H1 (cell line): ENCODE data around the gene NHS. TPM values are rescaled to one million over a fixed set of nuclear protein-coding genes. Genes with fewer than 3 reads are reported as not detected.

ENCODE experiments used
- CTCF ChIA-PET: fragments of 300-600 bp; sonication (Branson Sonifier 250); formaldehyde crosslinking; loops from one replicate; lab custom pipeline; 2021; ENCODE audit not compliant: partially characterized antibody; lab: Charles Lee
- POLR2A ChIA-PET: fragments of 300-600 bp; sonication (Branson Sonifier 250); formaldehyde crosslinking; loops from one replicate; lab custom pipeline; 2021; ENCODE audit warnings: inconsistent platforms; ENCODE audit not compliant: partially characterized antibody; lab: Charles Lee
- DNase-seq, 2 experiments: peaks; one replicate each; pipeline versions ENCODE4 v3.0.0 to v3.0.0-alpha.2; 2010 to 2022; ENCODE audit warnings: low spot score in 2 of 2, low read depth in 1 of 2, mixed read lengths in 1 of 2
- FAIRE-seq: peaks from 2 replicates; lab custom pipeline; 2011; peaks lifted over from hg19 to GRCh38; lab: Jason Lieb, UNC
- H2AFZ ChIP-seq: 2 replicates; pipeline ENCODE4 v1.8.1; 2012; ENCODE audit warnings: low read length, inconsistent platforms
- H2AK5ac ChIP-seq: 2 replicates; pipeline ENCODE4 v1.6.1; 2013; ENCODE audit warnings: low read depth, low read length
- H2BK120ac ChIP-seq: replicated peaks from 2 replicates; pipeline ENCODE3; 2013; ENCODE audit warnings: low read depth, low read length, inconsistent platforms
- H2BK12ac ChIP-seq: 2 replicates; pipeline ENCODE4 v1.6.1; 2013; ENCODE audit warnings: low read depth, low read length
- H2BK15ac ChIP-seq: 2 replicates; pipeline ENCODE4 v1.6.1; 2013; ENCODE audit warnings: low read length
- H2BK20ac ChIP-seq: 2 replicates; pipeline ENCODE4 v1.6.1; 2013; ENCODE audit warnings: low read length
- H2BK5ac ChIP-seq: 2 replicates; pipeline ENCODE4 v1.6.1; 2013; ENCODE audit warnings: low read depth, low read length
- H3K14ac ChIP-seq: 2 replicates; pipeline ENCODE4 v1.6.1; 2013; ENCODE audit warnings: inconsistent platforms; ENCODE audit not compliant: insufficient read length
- H3K18ac ChIP-seq: 2 replicates; pipeline ENCODE4 v1.6.1; 2013; ENCODE audit warnings: low read length; ENCODE audit errors: extremely low read depth
- H3K23ac ChIP-seq: 2 replicates; pipeline ENCODE4 v1.6.1; 2013; ENCODE audit warnings: inconsistent platforms; ENCODE audit not compliant: insufficient read length
- H3K23me2 ChIP-seq: 2 replicates; pipeline ENCODE4 v1.6.1; 2013; ENCODE audit warnings: low read depth, low read length
- H3K27ac ChIP-seq: 2 replicates; pipeline ENCODE4 v1.6.1; 2011; ENCODE audit warnings: low read depth, low read length, inconsistent platforms
- H3K27me3 ChIP-seq, 4 experiments: replicated peaks in 1 of 4; 1 replicate in 1 of 4; 2 replicates in 3 of 4; pipeline versions ENCODE4 v1.6.1 to v1.8.1; 2011 to 2013; ENCODE audit warnings: low read length in 3 of 4, mild to moderate bottlenecking in 3 of 4, inconsistent platforms in 2 of 4, mixed read lengths in 2 of 4, moderate library complexity in 1 of 4; ENCODE audit not compliant: control insufficient read depth in 3 of 4, insufficient read depth in 3 of 4; ENCODE audit errors: extremely low read depth in 1 of 4
- H3K36me3 ChIP-seq, 4 experiments: 2 replicates each; pipeline versions ENCODE4 v1.6.1 to v1.8.1; 2011 to 2013; ENCODE audit warnings: mild to moderate bottlenecking in 4 of 4, low read length in 3 of 4, moderate library complexity in 2 of 4, control low read depth in 1 of 4, inconsistent platforms in 1 of 4; ENCODE audit not compliant: insufficient read depth in 4 of 4, control insufficient read depth in 2 of 4
- H3K4ac ChIP-seq: replicated peaks from 2 replicates; pipeline ENCODE3; 2013; ENCODE audit warnings: low read length, low read depth, mixed read lengths, inconsistent platforms; ENCODE audit not compliant: insufficient read length
- H3K4me1 ChIP-seq, 4 experiments: replicated peaks in 1 of 4; 1 replicate in 1 of 4; 2 replicates in 3 of 4; pipeline versions ENCODE4 v1.6.1 to v1.8.1; 2011 to 2013; ENCODE audit warnings: low read length in 3 of 4, inconsistent platforms in 2 of 4, mixed read lengths in 1 of 4; ENCODE audit not compliant: insufficient read depth in 4 of 4, control insufficient read depth in 3 of 4
- H3K4me2 ChIP-seq, 2 experiments: 2 replicates each; pipeline versions ENCODE4 v1.6.1 to v1.8.1; 2011 to 2013; ENCODE audit warnings: low read depth in 2 of 2, low read length in 2 of 2, control low read depth in 1 of 2, inconsistent platforms in 1 of 2, mild to moderate bottlenecking in 1 of 2; ENCODE audit not compliant: insufficient read depth in 1 of 2
- H3K4me3 ChIP-seq, 4 experiments: fragments of 200-600, 300-600 bp in 1 of 4; sonication (generic), shearing (Covaris generic), sonication (Bioruptor Twin) in 1 of 4; 2 replicates each; pipeline versions ENCODE4 v1.5.1 to v1.8.1; 2011 to 2016; ENCODE audit warnings: low read length in 4 of 4, low read depth in 3 of 4, control low read depth in 2 of 4, inconsistent platforms in 2 of 4, mild to moderate bottlenecking in 2 of 4, mixed read lengths in 1 of 4, moderate library complexity in 1 of 4; ENCODE audit not compliant: insufficient read depth in 2 of 4; ENCODE audit errors: extremely low read depth in 1 of 4
- H3K56ac ChIP-seq: replicated peaks from 2 replicates; pipeline ENCODE3; 2013; ENCODE audit warnings: low read depth, mild to moderate bottlenecking, mixed read lengths, low read length, inconsistent platforms; ENCODE audit not compliant: insufficient read length
- H3K79me1 ChIP-seq: 2 replicates; pipeline ENCODE4 v1.6.1; 2013; ENCODE audit warnings: low read depth, low read length, control low read depth
- H3K79me2 ChIP-seq, 2 experiments: 2 replicates each; pipeline versions ENCODE4 v1.6.1 to v1.8.1; 2012 to 2013; ENCODE audit warnings: low read length in 2 of 2, mild to moderate bottlenecking in 2 of 2, inconsistent platforms in 1 of 2; ENCODE audit not compliant: insufficient read depth in 2 of 2, control insufficient read depth in 1 of 2
- H3K9ac ChIP-seq, 4 experiments: replicated peaks in 1 of 4; 1 replicate in 1 of 4; 2 replicates in 3 of 4; pipeline versions ENCODE4 v1.6.1 to v1.8.1; 2011 to 2013; ENCODE audit warnings: low read depth in 3 of 4, low read length in 3 of 4, control low read depth in 2 of 4, mild to moderate bottlenecking in 2 of 4, moderate library complexity in 2 of 4, inconsistent platforms in 1 of 4; ENCODE audit errors: extremely low read depth in 1 of 4
- H3K9me3 ChIP-seq, 2 experiments: 2 replicates each; pipeline versions ENCODE4 v1.6.1 to v1.8.1; 2012 to 2013; ENCODE audit warnings: mild to moderate bottlenecking in 2 of 2, moderate library complexity in 2 of 2, control low read depth in 1 of 2, inconsistent platforms in 1 of 2, low read depth in 1 of 2, low read length in 1 of 2, mixed read lengths in 1 of 2; ENCODE audit not compliant: insufficient read depth in 2 of 2
- H4K20me1 ChIP-seq, 2 experiments: replicated peaks in 1 of 2; 2 replicates each; pipeline versions ENCODE3 to v1.8.1; 2011 to 2013; ENCODE audit warnings: inconsistent platforms in 2 of 2, low read length in 2 of 2, mild to moderate bottlenecking in 1 of 2; ENCODE audit not compliant: insufficient read depth in 2 of 2, control insufficient read depth in 1 of 2
- H4K5ac ChIP-seq: 2 replicates; pipeline ENCODE4 v1.6.1; 2013; ENCODE audit warnings: low read length, low read depth, mixed read lengths, inconsistent platforms; ENCODE audit not compliant: insufficient read length
- H4K8ac ChIP-seq: 2 replicates; pipeline ENCODE4 v1.8.0; 2013; ENCODE audit warnings: mild to moderate bottlenecking, moderate library complexity, low read length, inconsistent platforms; ENCODE audit not compliant: insufficient read depth; ENCODE audit errors: extremely low read depth
- H4K91ac ChIP-seq: replicated peaks from 2 replicates; pipeline ENCODE3; 2013; ENCODE audit warnings: low read length, mixed read lengths, inconsistent platforms; ENCODE audit not compliant: insufficient read length
- ATF3 ChIP-seq: IDR thresholded peaks from 2 replicates; pipeline ENCODE4 v1.6.1; 2011; ENCODE audit warnings: low read depth, mild to moderate bottlenecking, low read length; ENCODE audit not compliant: insufficient read depth
- BRCA1 ChIP-seq: IDR thresholded peaks from 2 replicates; pipeline ENCODE4 v1.6.1; 2012; ENCODE audit warnings: low read depth, low read length, improper control_type of control experiment
- CEBPB ChIP-seq: IDR thresholded peaks from 2 replicates; pipeline ENCODE4 v1.6.1; 2012; ENCODE audit warnings: low read depth, low read length
- CTBP2 ChIP-seq: IDR thresholded peaks from 2 replicates; pipeline ENCODE4 v1.7.0; 2011; ENCODE audit warnings: borderline replicate concordance, mild to moderate bottlenecking, moderate library complexity, mixed read lengths, low read length; ENCODE audit not compliant: insufficient read depth, insufficient read length
- GABPA ChIP-seq: IDR thresholded peaks from 2 replicates; pipeline ENCODE4 v1.6.1; 2011; ENCODE audit warnings: mild to moderate bottlenecking, low read length, moderate library complexity, borderline replicate concordance; ENCODE audit not compliant: insufficient read depth
- POLR2AphosphoS5 ChIP-seq: IDR thresholded peaks from 2 replicates; pipeline ENCODE4 v1.6.1; 2011; ENCODE audit warnings: low read depth, low read length
- TAF1 ChIP-seq: IDR thresholded peaks from 2 replicates; pipeline ENCODE4 v1.6.1; 2011; ENCODE audit warnings: mild to moderate bottlenecking, low read depth, low read length
- TCF12 ChIP-seq: IDR thresholded peaks from 2 replicates; pipeline ENCODE4 v1.6.1; 2011; ENCODE audit warnings: low read depth, mild to moderate bottlenecking, low read length
- USF2 ChIP-seq: IDR thresholded peaks from 2 replicates; pipeline ENCODE4 v1.6.1; 2011; ENCODE audit warnings: low read length, improper control_type of control experiment
- WGBS, 2 experiments: shearing (Covaris generic) in 1 of 2; methylation state at CpG; one replicate each; pipeline versions ENCODE4 v1.1.6 to v1.1.7; 2013 to 2015; ENCODE audit warnings: low lambda C conversion rate in 2 of 2, mixed read lengths in 2 of 2, inconsistent platforms in 1 of 2, low coverage in 1 of 2, missing lambda C conversion rate in 1 of 2; ENCODE audit not compliant: insufficient replicate concordance in 2 of 2, insufficient coverage in 1 of 2, insufficient read length in 1 of 2; ENCODE audit errors: extremely low coverage in 1 of 2, missing lambda C conversion rate in 1 of 2; 5-methylcytosine and 5-hydroxymethylcytosine counted together
- polyA plus RNA-seq, 7 experiments: library from polyadenylated mRNA; depleted of rRNA in 3 of 7; stranded (reverse) in 5 of 7; unstranded in 2 of 7; fragments of >200 nt in 5 of 7; fragments of 200-250 nt in 2 of 7; gene quantifications; 1 replicate in 5 of 7; 2 replicates in 1 of 7; 4 replicates in 1 of 7; pipeline versions ENCODE4 v1.2.1 to v1.2.3, GENCODE V29; 2011 to 2013; ENCODE audit warnings: missing spikeins in 2 of 7, mixed read lengths in 2 of 7
- total RNA-seq: library from RNA; stranded (reverse); fragmentation: NEBNext Ultra II Directional; extraction: Animal tissue kit (Norgen Biotek cat#: 25700); gene quantifications from 2 replicates; pipeline ENCODE4 v1.2.1, GENCODE V29; 2021

Gene NHS
- total and polyA plus RNA-seq, 2 of the 8 experiments (the other 6 are each of a cell fraction or from before 2014, with no cell fraction given) = 2.2 to 6.7 TPM

GRCh38 chrX:17473021-17473420 lies 98.0 kb downstream of the NHS start:
- Histone ChIP-seq H2BK120ac (no peak overlapping the region), H3K4me1 (no peaks in the 10 kb centered on the region), H2BK5ac (no peak overlapping the region), H4K8ac (no peak overlapping the region), H2BK15ac (no peak overlapping the region), H3K79me1 (no peaks in the 10 kb centered on the region), H3K79me2 (no peaks in the 10 kb centered on the region), H3K9ac (no peak overlapping the region), H3K23ac (no peak overlapping the region), H3K9me3 (no peaks in the 10 kb centered on the region), H2AK5ac (no peak overlapping the region), H3K4ac (no peak overlapping the region), H3K27me3 (no peaks in the 10 kb centered on the region), H4K20me1 (no peaks in the 10 kb centered on the region), H3K4me3 (no peak overlapping the region), H4K5ac (no peak overlapping the region), H3K18ac (no peak overlapping the region), H2AFZ (no peak overlapping the region), H3K27ac (no peak overlapping the region), H3K36me3 (no peaks in the 10 kb centered on the region), H3K4me2 (no peak overlapping the region), H3K56ac (no peak overlapping the region), H2BK12ac (no peak overlapping the region), H4K91ac (no peak overlapping the region), H2BK20ac (no peak overlapping the region), H3K14ac (no peak overlapping the region), H3K23me2 (no peaks in the 10 kb centered on the region)
- POLR2A ChIA-PET = no interaction called here
- WGBS, 2 experiments = 83% methylated on average over 2 of the region's 2 CpGs; no CpG with 5 or more reads in 1 of the 2 experiments
- DNase-seq = no peak
- FAIRE-seq = peak; percentile 66
- TF ChIP-seq POLR2AphosphoS5 = no peak
- TF ChIP-seq TCF12 = no peak
- no peak for TF ChIP-seq GABPA
- no peak for TF ChIP-seq CEBPB
- no peak for TF ChIP-seq TAF1
- no peak for TF ChIP-seq ATF3
- TF ChIP-seq CTBP2 = no peak
- no peak for TF ChIP-seq BRCA1
- no peak for TF ChIP-seq USF2
- CTCF ChIA-PET = no interaction called here
